HepG2 (cell line): ENCODE results near the gene C1QB. TPM values are rescaled to one million over a fixed set of nuclear protein-coding genes. Genes with fewer than 3 reads are reported as not detected.

Experiments used
- ATAC-seq: fragments of 200-7000 bp; cut with Tn5 transposase; 3 replicates; pipeline ENCODE4 v1.9.1; 2020; ENCODE audit warnings: mild to moderate bottlenecking, moderate library complexity
- BruUV-seq: library from RNA; stranded (reverse); fragments of 400-500 nt; replicated peaks from 2 replicates; lab custom pipeline; 2021; lab: Mats Ljungman, UMichigan
- CTCF ChIA-PET: fragments of 300-600 bp; formaldehyde crosslinking; extraction: SDS; loops from one replicate; lab custom pipeline; 2021; ENCODE audit warnings: low total read pairs, inconsistent platforms, low intra/inter-chr PET ratio; lab: Yijun Ruan, JAX
- POLR2A ChIA-PET: fragments of 350-600 bp; sonication (Branson Sonifier 250); formaldehyde crosslinking; loops from one replicate; lab custom pipeline; 2020; ENCODE audit warnings: antibody characterized with exemption, inconsistent platforms; lab: Yijun Ruan, JAX
- DNase-seq: peaks from one replicate; pipeline ENCODE4 v3.0.0-alpha.2; 2015; ENCODE audit warnings: low spot score
- FAIRE-seq: peaks from 3 replicates; lab custom pipeline; 2011; peaks lifted over from hg19 to GRCh38; lab: Jason Lieb, UNC
- H2AFZ ChIP-seq: one replicate; pipeline ENCODE4 v1.6.1; 2011; ENCODE audit warnings: low read length, inconsistent platforms
- H3K27ac ChIP-seq: fragments of 300-600 bp; 3 replicates; pipeline ENCODE4 v1.8.0; 2011; ENCODE audit warnings: mixed run types, mild to moderate bottlenecking, mixed read lengths, low read length, inconsistent platforms; ENCODE audit not compliant: insufficient read depth; ENCODE audit errors: extremely low read length
- H3K27me3 ChIP-seq, 2 experiments: fragments of 200-600 bp in 1 of 2; 2 replicates in 1 of 2; 3 replicates in 1 of 2; pipeline versions ENCODE4 v1.6.0 to v1.8.0; 2011; ENCODE audit warnings: low read length in 2 of 2, mild to moderate bottlenecking in 2 of 2, moderate library complexity in 2 of 2, inconsistent platforms in 1 of 2; ENCODE audit not compliant: insufficient read depth in 2 of 2, control insufficient read depth in 1 of 2
- H3K36me3 ChIP-seq, 2 experiments: fragments of 200-600 bp in 1 of 2; replicated peaks in 1 of 2; 2 replicates in 1 of 2; 3 replicates in 1 of 2; pipeline versions ENCODE4 v1.5.1 to v1.8.0; 2011; ENCODE audit warnings: low read length in 2 of 2, inconsistent platforms in 1 of 2; ENCODE audit not compliant: insufficient read depth in 2 of 2, control insufficient read depth in 1 of 2
- H3K4me1 ChIP-seq: 2 replicates; pipeline ENCODE4 v1.5.1; 2012; ENCODE audit warnings: low read length, inconsistent platforms; ENCODE audit not compliant: insufficient read depth
- H3K4me2 ChIP-seq: 2 replicates; pipeline ENCODE4 v1.6.0; 2011; ENCODE audit warnings: low read depth, low read length, inconsistent platforms
- H3K4me3 ChIP-seq, 3 experiments: fragments of 200-600 bp in 1 of 3; sonication (generic), shearing (Covaris generic) in 1 of 3; replicated peaks in 1 of 3; 2 replicates each; pipeline ENCODE4 v1.5.1; 2011 to 2016; ENCODE audit warnings: low read length in 3 of 3, inconsistent platforms in 2 of 3, low read depth in 2 of 3, mild to moderate bottlenecking in 2 of 3, control low read depth in 1 of 3, mixed read lengths in 1 of 3; ENCODE audit not compliant: insufficient read depth in 1 of 3
- H3K79me2 ChIP-seq: one replicate; pipeline ENCODE4 v1.6.1; 2011; ENCODE audit warnings: low read length, inconsistent platforms; ENCODE audit not compliant: insufficient read depth
- H3K9ac ChIP-seq: 2 replicates; pipeline ENCODE4 v1.6.0; 2011; ENCODE audit warnings: mild to moderate bottlenecking, low read depth, low read length, inconsistent platforms; ENCODE audit not compliant: insufficient read depth
- H3K9me3 ChIP-seq: 2 replicates; pipeline ENCODE4 v1.5.1; 2012; ENCODE audit warnings: mild to moderate bottlenecking, low read length
- H4K20me1 ChIP-seq: 2 replicates; pipeline ENCODE4 v1.6.0; 2011; ENCODE audit warnings: inconsistent platforms, mild to moderate bottlenecking, low read length, moderate library complexity; ENCODE audit not compliant: insufficient read depth
- CTCF ChIP-seq: sonication (generic); formaldehyde crosslinking; IDR thresholded peaks from 2 replicates; pipeline ENCODE4 v1.5.0; 2020; ENCODE audit warnings: mild to moderate bottlenecking, missing genetic modification reagents, moderate library complexity
- FOXP4 ChIP-seq: sonication (generic); formaldehyde crosslinking; IDR thresholded peaks from 2 replicates; pipeline ENCODE4 v1.4.0; 2020; ENCODE audit warnings: missing genetic modification reagents
- RAD21 ChIP-seq: fragments of 450-650 bp; formaldehyde crosslinking; IDR thresholded peaks from 2 replicates; pipeline ENCODE4 v1.5.0; 2020; ENCODE audit warnings: mild to moderate bottlenecking
- RFX1 ChIP-seq: fragments of 450-650 bp; IDR thresholded peaks from 2 replicates; pipeline ENCODE4 v1.6.1; 2017
- SETDB1 ChIP-seq: sonication (generic); formaldehyde crosslinking; IDR thresholded peaks from 2 replicates; pipeline ENCODE4 v1.5.1; 2020; ENCODE audit warnings: missing genetic modification reagents, mild to moderate bottlenecking, borderline replicate concordance
- SRF ChIP-seq: IDR thresholded peaks from 2 replicates; pipeline ENCODE4 v1.6.1; 2011; ENCODE audit warnings: mild to moderate bottlenecking, low read depth, low read length, moderate library complexity
- STAG1 ChIP-seq: sonication (generic); formaldehyde crosslinking; IDR thresholded peaks from 2 replicates; pipeline ENCODE4 v1.4.0; 2020; ENCODE audit warnings: missing genetic modification reagents
- ZFP82 ChIP-seq: sonication (generic); formaldehyde crosslinking; IDR thresholded peaks from 2 replicates; pipeline ENCODE4 v1.5.1; 2020; ENCODE audit warnings: mild to moderate bottlenecking, missing genetic modification reagents, borderline replicate concordance
- ZNF318 ChIP-seq: sonication (generic); formaldehyde crosslinking; IDR thresholded peaks from 2 replicates; pipeline ENCODE4 v1.4.0; 2020; ENCODE audit warnings: mild to moderate bottlenecking, missing genetic modification reagents
- ZNF589 ChIP-seq: sonication (generic); formaldehyde crosslinking; conservative IDR thresholded peaks from 2 replicates; pipeline ENCODE4 v1.8.0; 2022; ENCODE audit warnings: mild to moderate bottlenecking, moderate library complexity, missing genetic modification reagents
- WGBS: methylation state at CpG from one replicate; pipeline ENCODE4 v1.1.6; 2017; ENCODE audit warnings: low lambda C conversion rate; 5-methylcytosine and 5-hydroxymethylcytosine counted together
- in situ Hi-C: cut with HindIII; loops from 2 replicates; pipeline ENCODE4 v1.10.0; 2017; ENCODE audit warnings: low pct_unique_long_range_greater_than_20kb; ENCODE audit not compliant: extremely low pct_ligation_motif_present
- intact Hi-C: fragments of 100-400 bp; cut with micrococcal nuclease; formaldehyde crosslinking; loops from one replicate; pipeline ENCODE4 v1.10.0; 2022; ENCODE audit not compliant: unreplicated experiment
- polyA plus RNA-seq, 8 experiments: library from polyadenylated mRNA; depleted of rRNA in 3 of 8; stranded (reverse) in 7 of 8; unstranded in 1 of 8; fragments of >200 nt; fragmentation: Illumina TruSeq in 4 of 8; extraction: Trizol in 4 of 8; gene quantifications; 2 replicates each; pipeline versions ENCODE4 v1.2.1 to v1.2.3, GENCODE V29; 2011 to 2016; ENCODE audit warnings: low read depth in 4 of 8, missing spikeins in 1 of 8, mixed read lengths in 1 of 8; ENCODE audit not compliant: insufficient read depth in 1 of 8
- total RNA-seq, 5 experiments: library from RNA; depleted of rRNA; stranded (reverse); fragments of >200 nt; fragmentation: Illumina TruSeq; extraction: Trizol; gene quantifications; 2 replicates each; pipeline ENCODE4 v1.2.3, GENCODE V29; 2016; ENCODE audit warnings: low read depth in 1 of 5

Gene C1QB
- total and polyA plus RNA-seq, 2 of the 13 experiments (the other 11 are each of a cell fraction or from before 2014, with no cell fraction given), result not detected

- Histone ChIP-seq H3K9ac (no peak overlapping the region), H3K27ac (no peak overlapping the region), H3K4me2 (no peak overlapping the region), H3K36me3 (no peaks in the 10 kb centered on the region), H2AFZ (no peak overlapping the region), H4K20me1 (no peaks in the 10 kb centered on the region), H3K4me1 (no peaks in the 10 kb centered on the region), H3K79me2 (no peaks in the 10 kb centered on the region), H3K9me3 (no peaks in the 10 kb centered on the region), H3K27me3 (peaks cover 3 to 6% of the 10 kb centered on the region in 2 experiments; a peak in 1 of 5 replicates), H3K4me3 (no peak overlapping the region)
- no peak for FAIRE-seq
- POLR2A ChIA-PET, result no interaction called here
- CTCF ChIA-PET, result interaction anchor here (0.6 to 2.4 kb wide), 3 partner anchors 216 to 290 kb away, joined by 3 to 17 read pairs (median 3); no protein-coding TSS in a partner anchor
- intact Hi-C loops (no loop called here), in situ Hi-C loops (no loop called here)
- WGBS, result 21% methylated on average over 10 of the region's 17 CpGs
- peak; percentile 51; the same call in 2 of the 3 replicates for ATAC-seq
- BruUV-seq, result no TSS peak
- peak; percentile 12 for DNase-seq
- TF ChIP-seq ZNF318 (CRISPR knock-in tag) (no peak), STAG1 (CRISPR knock-in tag) (peak; percentile 72), FOXP4 (CRISPR knock-in tag) (no peak), RAD21 (CRISPR knock-in tag) (peak; percentile 62), ZNF589 (CRISPR knock-in tag) (no peak), SETDB1 (no peak), RFX1 (peak; percentile 46; the same call in 1 of the 2 replicates), SRF (no peak), CTCF (CRISPR knock-in tag) (peak; percentile 68), ZFP82 (no peak)
Measured at GRCh38 chr1:22673486-22674409, 20.7 kb downstream of the C1QB start.
